Neural cell (in vitro differentiated cells): ENCODE results near the gene PRPF40A. TPM values are rescaled to one million over a fixed set of nuclear protein-coding genes. Genes with fewer than 3 reads are reported as not detected.

Source experiments
- H2AFZ ChIP-seq: fragments of 200-600, 300-800 bp; sonication (generic), shearing (Covaris generic); 2 replicates; pipeline ENCODE4 v1.6.0; 2014; ENCODE audit warnings: low read depth, mild to moderate bottlenecking, antibody characterized with exemption, low read length, moderate library complexity
- H3F3A ChIP-seq: fragments of 200-600 bp; shearing (Covaris generic); 2 replicates; pipeline ENCODE4 v1.6.1; 2016; ENCODE audit warnings: mild to moderate bottlenecking, moderate library complexity, mixed read lengths, antibody characterized with exemption, low read length; ENCODE audit not compliant: insufficient read depth, poor library complexity, severe bottlenecking
- H3K27ac ChIP-seq: fragments of 200-600, 300-800 bp; sonication (generic), shearing (Covaris generic); 2 replicates; pipeline ENCODE4 v1.5.1; 2014; ENCODE audit warnings: mild to moderate bottlenecking, low read length, moderate library complexity
- H3K27me3 ChIP-seq: fragments of 300-800, 200-600 bp; sonication (generic), shearing (Covaris generic); 2 replicates; pipeline ENCODE4 v1.6.0; 2014; ENCODE audit warnings: mild to moderate bottlenecking, low read depth, low read length, moderate library complexity; ENCODE audit not compliant: insufficient read depth
- H3K36me3 ChIP-seq: fragments of 300-800, 200-600 bp; sonication (generic), shearing (Covaris generic); 2 replicates; pipeline ENCODE4 v1.5.1; 2014; ENCODE audit warnings: mild to moderate bottlenecking, antibody characterized with exemption, low read length, moderate library complexity; ENCODE audit not compliant: insufficient read depth
- H3K4me2 ChIP-seq: fragments of 300-800, 200-600 bp; sonication (generic), shearing (Covaris generic); 2 replicates; pipeline ENCODE4 v1.6.0; 2014; ENCODE audit warnings: mild to moderate bottlenecking, low read length
- H3K4me3 ChIP-seq: fragments of 300-800, 200-600 bp; sonication (generic), shearing (Covaris generic); 2 replicates; pipeline ENCODE4 v1.5.1; 2014; ENCODE audit warnings: mild to moderate bottlenecking, low read length, moderate library complexity
- H3K79me2 ChIP-seq: fragments of 200-600 bp; shearing (Covaris generic); replicated peaks from 2 replicates; pipeline ENCODE4 v1.6.0; 2014; ENCODE audit warnings: mild to moderate bottlenecking, low read length, moderate library complexity; ENCODE audit not compliant: insufficient read depth
- H3K9ac ChIP-seq: fragments of 300-800, 200-600 bp; sonication (generic), shearing (Covaris generic); 2 replicates; pipeline ENCODE4 v1.6.1; 2016; ENCODE audit warnings: mild to moderate bottlenecking, low read length, mixed read lengths
- H3K9me2 ChIP-seq: fragments of 200-600 bp; shearing (Covaris generic); 2 replicates; pipeline ENCODE4 v1.6.1; 2016; ENCODE audit warnings: mild to moderate bottlenecking, low read length, mixed read lengths; ENCODE audit not compliant: insufficient read depth
- H3K9me3 ChIP-seq: fragments of 200-600, 300-800 bp; sonication (generic), shearing (Covaris generic); 2 replicates; pipeline ENCODE4 v1.6.1; 2016; ENCODE audit warnings: mild to moderate bottlenecking, mixed run types, low read length, moderate library complexity, mixed read lengths
- H4K20me1 ChIP-seq: fragments of 200-600 bp; shearing (Covaris generic); 2 replicates; pipeline ENCODE4 v1.6.1; 2016; ENCODE audit warnings: mild to moderate bottlenecking, mixed run types; ENCODE audit not compliant: insufficient read depth
- EP300 ChIP-seq: fragments of 450-650 bp; conservative IDR thresholded peaks from 2 replicates; pipeline ENCODE4 v1.6.1; 2014; ENCODE audit warnings: antibody characterized with exemption, mild to moderate bottlenecking, moderate library complexity; ENCODE audit not compliant: poor library complexity, severe bottlenecking
- EZH2 ChIP-seq: fragments of 200-600, 300-800 bp; shearing (Covaris generic), sonication (generic); IDR thresholded peaks from 2 replicates; pipeline ENCODE4 v1.6.1; 2014; ENCODE audit warnings: antibody characterized with exemption, low read length, borderline replicate concordance, mild to moderate bottlenecking; ENCODE audit not compliant: insufficient read depth, poor library complexity, severe bottlenecking
- MXI1 ChIP-seq: fragments of 450-650 bp; conservative IDR thresholded peaks from 2 replicates; pipeline ENCODE4 v1.6.1; 2014; ENCODE audit warnings: antibody characterized with exemption, mild to moderate bottlenecking; ENCODE audit not compliant: poor library complexity, severe bottlenecking
- POLR2AphosphoS5 ChIP-seq: IDR thresholded peaks from 2 replicates; pipeline ENCODE4 v1.6.1; 2012
- RAD21 ChIP-seq: fragments of 450-650 bp; conservative IDR thresholded peaks from 2 replicates; pipeline ENCODE4 v1.6.1; 2014; ENCODE audit warnings: antibody characterized with exemption, mild to moderate bottlenecking, moderate library complexity
- REST ChIP-seq: IDR thresholded peaks from 2 replicates; pipeline ENCODE4 v1.6.1; 2012; ENCODE audit warnings: borderline replicate concordance
- SMC3 ChIP-seq: fragments of 450-650 bp; conservative IDR thresholded peaks from 2 replicates; pipeline ENCODE4 v1.6.1; 2014; ENCODE audit warnings: antibody characterized with exemption, mild to moderate bottlenecking, moderate library complexity; ENCODE audit not compliant: poor library complexity
- TAF1 ChIP-seq: IDR thresholded peaks from 2 replicates; pipeline ENCODE4 v1.6.1; 2012; ENCODE audit warnings: low read depth
- polyA plus RNA-seq: library from polyadenylated mRNA; depleted of rRNA; stranded (reverse); fragments of >200 nt; gene quantifications from 2 replicates; pipeline ENCODE4 v1.2.3, GENCODE V29; 2014
- TF ChIP-seq, protein P1 (sequence below): fragments of 450-650 bp; IDR thresholded peaks from 2 replicates; pipeline ENCODE4 v1.5.1; 2014; ENCODE audit warnings: antibody characterized with exemption, mild to moderate bottlenecking, moderate library complexity; ENCODE audit not compliant: poor library complexity, severe bottlenecking

PRPF40A gene
- polyA plus RNA-seq, 1 donor from 2014 or later = 105 TPM

DNA sequence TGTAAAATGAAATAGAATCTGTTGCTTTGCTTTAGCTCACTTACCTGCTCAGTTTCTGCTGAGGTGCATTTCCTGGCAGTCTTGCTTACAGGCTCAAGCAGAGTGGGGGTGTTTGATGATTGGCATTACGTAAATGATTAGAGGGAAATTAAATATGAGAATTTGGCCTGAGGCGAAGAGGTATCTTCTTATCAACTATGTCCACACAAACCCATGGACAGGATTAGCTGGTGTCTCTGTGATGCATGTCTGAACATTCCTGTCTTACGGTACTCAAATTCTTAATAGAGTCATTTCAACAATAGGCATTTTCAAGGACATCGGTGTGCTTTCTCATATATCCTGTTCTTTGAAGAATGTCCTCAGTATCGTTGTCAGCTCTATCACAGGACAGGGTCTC is 102.1 kb downstream of the PRPF40A start:
- Histone ChIP-seq H3K9me3 (no peaks in the 10 kb centered on the region), H2AFZ (no peak overlapping the region), H3K9me2 (no peaks in the 10 kb centered on the region), H3K79me2 (no peaks in the 10 kb centered on the region), H3K27ac (no peak overlapping the region), H3K4me2 (no peak overlapping the region), H3F3A (no peaks in the 10 kb centered on the region), H3K9ac (no peak overlapping the region), H3K4me3 (no peak overlapping the region), H3K36me3 (peaks cover 13% of the 10 kb centered on the region), H4K20me1 (no peaks in the 10 kb centered on the region), H3K27me3 (no peaks in the 10 kb centered on the region)
- no peak for TF ChIP-seq MXI1
- no peak for TF ChIP-seq REST
- TF ChIP-seq EZH2 = no peak
- no peak for TF ChIP-seq SMC3
- no peak for TF ChIP-seq RAD21
- TF ChIP-seq, protein P1, sequence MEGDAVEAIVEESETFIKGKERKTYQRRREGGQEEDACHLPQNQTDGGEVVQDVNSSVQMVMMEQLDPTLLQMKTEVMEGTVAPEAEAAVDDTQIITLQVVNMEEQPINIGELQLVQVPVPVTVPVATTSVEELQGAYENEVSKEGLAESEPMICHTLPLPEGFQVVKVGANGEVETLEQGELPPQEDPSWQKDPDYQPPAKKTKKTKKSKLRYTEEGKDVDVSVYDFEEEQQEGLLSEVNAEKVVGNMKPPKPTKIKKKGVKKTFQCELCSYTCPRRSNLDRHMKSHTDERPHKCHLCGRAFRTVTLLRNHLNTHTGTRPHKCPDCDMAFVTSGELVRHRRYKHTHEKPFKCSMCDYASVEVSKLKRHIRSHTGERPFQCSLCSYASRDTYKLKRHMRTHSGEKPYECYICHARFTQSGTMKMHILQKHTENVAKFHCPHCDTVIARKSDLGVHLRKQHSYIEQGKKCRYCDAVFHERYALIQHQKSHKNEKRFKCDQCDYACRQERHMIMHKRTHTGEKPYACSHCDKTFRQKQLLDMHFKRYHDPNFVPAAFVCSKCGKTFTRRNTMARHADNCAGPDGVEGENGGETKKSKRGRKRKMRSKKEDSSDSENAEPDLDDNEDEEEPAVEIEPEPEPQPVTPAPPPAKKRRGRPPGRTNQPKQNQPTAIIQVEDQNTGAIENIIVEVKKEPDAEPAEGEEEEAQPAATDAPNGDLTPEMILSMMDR = no peak
- TF ChIP-seq EP300 = no peak
- TF ChIP-seq TAF1 = no peak
- TF ChIP-seq POLR2AphosphoS5 = no peak

DNA sequence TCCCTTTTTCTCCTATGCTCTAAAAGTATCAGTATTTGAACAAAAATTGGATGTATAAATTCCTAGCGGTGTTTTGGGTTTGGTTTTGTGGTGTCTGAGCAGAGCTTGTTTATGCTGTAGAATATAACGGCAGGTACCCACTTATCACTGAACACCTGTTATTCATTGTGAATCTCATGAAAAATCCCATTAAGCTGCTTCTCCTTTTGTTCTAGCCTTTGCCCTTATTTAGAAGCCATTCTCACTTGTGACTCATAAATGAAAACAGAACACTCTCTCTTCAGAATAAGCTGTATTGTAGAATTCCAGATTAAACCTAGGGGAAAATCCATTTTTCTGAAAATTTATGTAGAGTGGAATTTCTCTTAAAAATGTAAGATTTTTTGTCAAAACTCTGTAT is 104.0 kb downstream of the PRPF40A start:
- Histone ChIP-seq H3K36me3 (peaks cover 11% of the 10 kb centered on the region), H3F3A (no peaks in the 10 kb centered on the region), H3K4me2 (no peak overlapping the region), H3K79me2 (no peaks in the 10 kb centered on the region), H3K9ac (no peak overlapping the region), H2AFZ (no peak overlapping the region), H3K9me2 (no peaks in the 10 kb centered on the region), H3K4me3 (no peak overlapping the region), H3K27ac (no peak overlapping the region), H3K9me3 (no peaks in the 10 kb centered on the region), H3K27me3 (no peaks in the 10 kb centered on the region), H4K20me1 (no peaks in the 10 kb centered on the region)
- no peak for TF ChIP-seq EZH2
- no peak for TF ChIP-seq EP300
- no peak for TF ChIP-seq RAD21
- no peak for TF ChIP-seq SMC3
- TF ChIP-seq POLR2AphosphoS5 = no peak
- no peak for TF ChIP-seq TAF1
- TF ChIP-seq MXI1 = no peak
- TF ChIP-seq, protein P1 = no peak
- no peak for TF ChIP-seq REST
